ENCODE data around the gene SUMF1. TPM values are rescaled to one million over a fixed set of nuclear protein-coding genes. Genes with fewer than 3 reads are reported as not detected.

Gene SUMF1
- polyA plus RNA-seq (ENCODE audit: low read depth in 6 of 6): 10 to 100 TPM; 18.8 to 27.6 (median 22.2) TPM

GRCh38 chr3:4466741-4467521 lies at the start of gene SUMF1:
SUMF1 (minus strand) TSS chr3:4467269; CDS start chr3:4467245, 24 bp downstream.
- H3K27ac Mint-ChIP-seq: peak within 1 kb of the TSS; percentile 85 to 95 (median 93)
- no peaks in the 10 kb centered on the region for H3K27me3 Mint-ChIP-seq
- H3K36me3 Mint-ChIP-seq: no peaks in the 10 kb centered on the region
- peak; percentile 67 for DNase-seq
- no peaks in the 10 kb centered on the region for H3K9me3 Mint-ChIP-seq
- H3K4me1 Mint-ChIP-seq: peaks cover 20 to 29% (median 22%) of the 10 kb centered on the region in 3 donors
- ATAC-seq (ENCODE audit: low read depth in 2 of 2): peak; percentile 97 to 99
- H3K4me3 Mint-ChIP-seq: peak within 1 kb of the TSS; percentile 88 to 97 (median 92)

- peaks cover 0 to 15% of the 10 kb centered on the region in 2 donors for H3K36me3 Mint-ChIP-seq
- DNase-seq (no peak), ATAC-seq (ENCODE audit: low read depth in 2 of 2) (no peak)
- peak overlapping the region; percentile 22 to 72 (median 56) for H3K27ac Mint-ChIP-seq
- peak overlapping the region in 2 of 8 donors; percentile 10 to 26 for H3K4me3 Mint-ChIP-seq
- no peaks in the 10 kb centered on the region for H3K27me3 Mint-ChIP-seq
- H3K9me3 Mint-ChIP-seq: no peaks in the 10 kb centered on the region
- peaks cover 61 to 95% (median 82%) of the 10 kb centered on the region in 3 donors for H3K4me1 Mint-ChIP-seq
Measured at GRCh38 chr3:4515916-4516579, 49.0 kb upstream of the SUMF1 start.

GRCh38 chr3:4514916-4515315 lies 47.8 kb upstream of the SUMF1 start:
- peaks cover 7 to 19% of the 10 kb centered on the region in 2 donors for H3K36me3 Mint-ChIP-seq
- no peaks in the 10 kb centered on the region for H3K27me3 Mint-ChIP-seq
- peaks cover 67 to 99% (median 85%) of the 10 kb centered on the region in 3 donors for H3K4me1 Mint-ChIP-seq
- peak overlapping the region; percentile 49 to 86 (median 72) for H3K27ac Mint-ChIP-seq
- ATAC-seq (ENCODE audit: low read depth in 2 of 2): no peak
- H3K4me3 Mint-ChIP-seq: peak overlapping the region in 4 of 8 donors; percentile 12 to 29 (median 23)
- no peak for DNase-seq
- no peaks in the 10 kb centered on the region for H3K9me3 Mint-ChIP-seq

DNA sequence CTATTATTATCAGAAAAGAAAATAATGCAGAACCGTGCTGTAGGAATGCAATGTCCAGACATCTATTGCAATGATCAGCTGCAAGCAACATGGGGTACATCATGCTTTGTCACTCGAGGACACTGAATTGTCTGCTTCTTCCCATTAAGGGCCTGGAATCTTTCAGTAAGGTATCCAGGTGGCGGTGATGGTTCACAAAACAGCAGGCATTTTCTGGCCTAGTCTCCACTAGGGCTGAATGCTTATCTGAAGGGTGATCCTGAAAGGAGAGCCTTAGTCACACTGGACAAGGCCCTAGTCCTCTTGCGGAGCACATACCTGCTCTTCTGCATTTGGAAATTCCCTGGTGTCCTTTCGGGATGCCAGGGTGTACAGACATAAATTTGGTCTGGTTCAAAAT lies 47.3 kb upstream of the SUMF1 start:
- no peaks in the 10 kb centered on the region for H3K9me3 Mint-ChIP-seq
- H3K27ac Mint-ChIP-seq: peak overlapping the region in 5 of 6 donors; percentile 24 to 86 (median 70)
- peaks cover 67 to 99% (median 85%) of the 10 kb centered on the region in 3 donors for H3K4me1 Mint-ChIP-seq
- no peaks in the 10 kb centered on the region for H3K27me3 Mint-ChIP-seq
- peaks cover 12 to 23% of the 10 kb centered on the region in 2 donors for H3K36me3 Mint-ChIP-seq
- ATAC-seq (ENCODE audit: low read depth in 2 of 2): no peak
- no peak for DNase-seq
- no peak overlapping the region for H3K4me3 Mint-ChIP-seq

DNA sequence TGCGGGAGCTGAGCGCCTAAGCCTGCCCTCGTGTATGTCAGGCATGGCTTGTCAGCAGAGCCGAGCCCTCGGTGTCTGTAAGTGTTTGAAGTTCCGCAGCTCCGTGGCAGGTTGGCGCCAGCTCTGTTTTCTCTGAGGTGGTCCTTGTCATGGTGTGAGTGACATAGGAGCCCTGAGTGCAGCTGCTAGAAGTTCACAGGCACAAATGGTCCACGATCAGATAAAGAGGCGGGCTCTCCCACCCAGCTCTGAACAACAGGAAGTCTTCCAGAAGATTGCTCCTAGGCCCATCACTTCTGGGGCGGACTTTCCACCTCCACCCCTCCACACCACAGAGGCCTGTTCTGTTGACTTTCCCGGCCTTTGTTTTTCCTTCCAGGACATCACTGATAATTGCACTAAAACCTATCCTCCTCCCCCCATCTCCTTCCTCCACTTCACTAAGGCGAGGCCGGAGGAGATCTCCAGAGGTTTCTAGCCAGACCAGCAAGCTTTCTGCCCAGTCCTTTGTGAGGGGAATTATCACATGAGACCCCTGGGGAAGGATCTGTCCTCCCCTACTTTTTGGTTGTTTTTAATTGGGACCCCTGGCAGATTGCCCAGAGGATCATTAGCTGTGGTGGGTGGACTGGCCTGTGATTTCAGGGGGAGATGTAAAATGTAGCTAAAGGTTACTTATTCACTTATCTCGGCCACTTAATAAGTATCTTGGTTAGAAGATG lies 46.0 kb upstream of the SUMF1 start:
- Mint-ChIP-seq H3K4me3 (peak overlapping the region in 4 of 8 donors; percentile 37 to 62 (median 43)), H3K36me3 (peaks cover 12 to 23% of the 10 kb centered on the region in 2 donors), H3K27ac (peak overlapping the region; percentile 44 to 96 (median 76)), H3K27me3 (no peaks in the 10 kb centered on the region), H3K4me1 (peaks cover 73 to 99% (median 88%) of the 10 kb centered on the region in 3 donors), H3K9me3 (no peaks in the 10 kb centered on the region)
- DNase-seq (no peak), ATAC-seq (ENCODE audit: low read depth in 2 of 2) (peak; percentile 37 to 42)

GRCh38 chr3:4511491-4512262 lies 44.6 kb upstream of the SUMF1 start:
- H3K4me1 Mint-ChIP-seq: peaks cover 72 to 99% (median 89%) of the 10 kb centered on the region in 3 donors
- H3K4me3 Mint-ChIP-seq: peak overlapping the region in 6 of 8 donors; percentile 1 to 69 (median 36)
- peaks cover 12 to 18% of the 10 kb centered on the region in 2 donors for H3K36me3 Mint-ChIP-seq
- H3K9me3 Mint-ChIP-seq: no peaks in the 10 kb centered on the region
- H3K27ac Mint-ChIP-seq: peak overlapping the region; percentile 47 to 96 (median 86)
- ATAC-seq (ENCODE audit: low read depth in 2 of 2) (no peak), DNase-seq (no peak)
- H3K27me3 Mint-ChIP-seq: no peaks in the 10 kb centered on the region

- Mint-ChIP-seq H3K36me3 (peaks cover 12 to 13% of the 10 kb centered on the region in 2 donors), H3K4me1 (peaks cover 77 to 99% (median 90%) of the 10 kb centered on the region in 3 donors), H3K27me3 (no peaks in the 10 kb centered on the region), H3K27ac (peak overlapping the region in 5 of 6 donors; percentile 74 to 96 (median 90)), H3K4me3 (peak overlapping the region in 4 of 8 donors; percentile 31 to 73 (median 55)), H3K9me3 (no peaks in the 10 kb centered on the region)
- ATAC-seq (ENCODE audit: low read depth in 2 of 2): no peak
- DNase-seq: no peak
Measured at GRCh38 chr3:4509983-4510755, 43.1 kb upstream of the SUMF1 start.

GRCh38 chr3:4509043-4509442 lies 42.0 kb upstream of the SUMF1 start:
- Mint-ChIP-seq H3K36me3 (peaks cover 12 to 13% of the 10 kb centered on the region in 2 donors), H3K4me1 (peaks cover 82 to 99% (median 96%) of the 10 kb centered on the region in 3 donors)

GRCh38 chr3:4508048-4508981 lies 41.2 kb upstream of the SUMF1 start:
- H3K36me3 Mint-ChIP-seq: peaks cover 12 to 13% of the 10 kb centered on the region in 2 donors
- H3K27me3 Mint-ChIP-seq: no peaks in the 10 kb centered on the region
- peak overlapping the region; percentile 73 to 88 (median 78) for H3K4me3 Mint-ChIP-seq
- DNase-seq (no peak), ATAC-seq (ENCODE audit: low read depth in 2 of 2) (no peak)
- peaks cover 86 to 100% (median 99%) of the 10 kb centered on the region in 3 donors for H3K4me1 Mint-ChIP-seq
- no peaks in the 10 kb centered on the region for H3K9me3 Mint-ChIP-seq
- H3K27ac Mint-ChIP-seq: peak overlapping the region; percentile 70 to 96 (median 90)

More at GRCh38 chr3:4509043-4509442, 42.0 kb upstream of the SUMF1 start:
- H3K9me3 Mint-ChIP-seq: no peaks in the 10 kb centered on the region
- H3K27me3 Mint-ChIP-seq: no peaks in the 10 kb centered on the region
- peak overlapping the region; percentile 14 to 96 (median 81) for H3K27ac Mint-ChIP-seq
- peak overlapping the region in 3 of 8 donors; percentile 12 to 78 (median 54) for H3K4me3 Mint-ChIP-seq
- DNase-seq (no peak), ATAC-seq (ENCODE audit: low read depth in 2 of 2) (no peak)

DNA sequence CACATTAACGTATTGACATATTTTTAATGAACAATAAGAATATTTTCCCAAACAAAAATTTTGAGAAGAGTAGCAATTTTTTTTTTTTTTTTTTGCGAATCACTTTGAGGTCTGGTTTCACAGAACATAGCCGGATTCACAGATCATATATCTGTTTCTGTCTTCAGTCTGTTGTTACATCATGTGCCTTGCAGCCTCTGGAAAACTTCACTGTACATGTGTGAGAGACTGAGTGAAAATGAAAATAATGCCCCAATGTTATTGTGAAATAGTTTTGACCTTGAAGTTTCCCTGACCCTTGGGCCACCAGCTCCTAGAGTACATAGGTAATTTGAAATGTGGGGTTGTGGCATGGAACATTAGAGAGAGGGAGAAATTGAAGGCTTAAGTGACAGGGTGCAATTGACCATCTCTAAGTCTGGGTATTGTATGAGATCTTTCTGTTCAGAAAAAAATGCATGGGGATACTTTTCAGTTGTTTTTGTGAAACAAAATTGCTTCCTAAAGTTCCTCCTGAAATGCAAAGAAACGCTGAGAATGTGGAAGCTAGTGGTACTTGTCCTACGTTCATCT lies 40.0 kb upstream of the SUMF1 start:
- Mint-ChIP-seq H3K9me3 (no peaks in the 10 kb centered on the region), H3K4me3 (peak overlapping the region; percentile 73 to 97 (median 78)), H3K27ac (peak overlapping the region; percentile 25 to 96 (median 81)), H3K27me3 (no peaks in the 10 kb centered on the region), H3K36me3 (peaks cover 12 to 13% of the 10 kb centered on the region in 2 donors), H3K4me1 (peaks cover 82 to 100% (median 100%) of the 10 kb centered on the region in 3 donors)
- ATAC-seq (ENCODE audit: low read depth in 2 of 2) (no peak), DNase-seq (no peak)

- H3K27me3 Mint-ChIP-seq: no peaks in the 10 kb centered on the region
- peak overlapping the region; percentile 88 to 98 (median 98) for H3K27ac Mint-ChIP-seq
- peaks cover 12 to 13% of the 10 kb centered on the region in 2 donors for H3K36me3 Mint-ChIP-seq
- no peaks in the 10 kb centered on the region for H3K9me3 Mint-ChIP-seq
- DNase-seq (no peak), ATAC-seq (ENCODE audit: low read depth in 2 of 2) (no peak)
- peaks cover 84 to 100% (median 100%) of the 10 kb centered on the region in 3 donors for H3K4me1 Mint-ChIP-seq
- H3K4me3 Mint-ChIP-seq: peak overlapping the region; percentile 71 to 97 (median 81)
Measured at GRCh38 chr3:4506559-4507023, 39.5 kb upstream of the SUMF1 start.

Data from naive B cell (primary cell).